NCI-H2107 treated with DMSO at 0.1 percent for 48 hours (cell line): ENCODE measurements around the gene GABRA5.

Experiments
- DNase-seq: peaks from one replicate; lab custom pipeline; 2025; ENCODE audit not compliant: unreplicated experiment; lab: John Stamatoyannopoulos, UW

Gene GABRA5

DNA sequence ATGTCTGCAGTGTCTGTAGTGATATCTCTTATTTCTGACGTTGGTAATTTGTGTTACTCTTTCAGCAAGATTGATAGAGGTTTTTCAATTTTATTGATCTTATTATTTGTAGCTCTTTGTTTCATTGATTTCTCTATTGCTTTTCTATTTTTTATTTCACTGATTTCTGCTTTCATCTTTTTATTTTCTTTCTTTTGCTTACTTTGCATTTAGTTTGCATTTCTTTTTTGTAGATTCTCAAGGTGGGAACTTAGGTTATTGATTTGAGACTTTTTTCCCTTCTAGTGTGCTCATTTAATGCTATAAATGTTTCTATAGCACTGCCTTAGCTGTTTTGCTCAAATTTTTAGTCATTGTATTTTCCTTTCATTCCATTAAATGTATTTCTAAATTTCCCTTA lies 54.6 kb downstream of the GABRA5 start:
- no peak for DNase-seq

DNA sequence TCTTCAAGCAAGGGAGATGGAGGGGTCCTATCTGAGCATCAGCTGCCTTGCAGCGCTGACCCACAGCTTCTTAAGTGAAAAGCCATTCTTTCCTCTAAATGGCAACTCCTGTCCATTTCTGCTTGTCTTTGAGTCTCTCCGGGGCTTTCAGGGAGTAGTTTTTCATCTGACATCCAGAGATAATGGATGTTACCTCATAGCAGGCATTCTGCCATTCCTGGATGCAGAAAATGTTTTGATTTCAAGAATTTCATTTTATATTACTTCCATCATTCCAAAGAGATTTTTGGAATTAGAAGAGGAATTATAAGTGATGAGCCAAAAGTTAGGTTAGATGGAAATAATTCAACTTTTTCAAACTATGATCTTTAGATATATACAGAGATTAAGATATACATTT lies 59.2 kb downstream of the GABRA5 start:
- DNase-seq, result no peak

DNA sequence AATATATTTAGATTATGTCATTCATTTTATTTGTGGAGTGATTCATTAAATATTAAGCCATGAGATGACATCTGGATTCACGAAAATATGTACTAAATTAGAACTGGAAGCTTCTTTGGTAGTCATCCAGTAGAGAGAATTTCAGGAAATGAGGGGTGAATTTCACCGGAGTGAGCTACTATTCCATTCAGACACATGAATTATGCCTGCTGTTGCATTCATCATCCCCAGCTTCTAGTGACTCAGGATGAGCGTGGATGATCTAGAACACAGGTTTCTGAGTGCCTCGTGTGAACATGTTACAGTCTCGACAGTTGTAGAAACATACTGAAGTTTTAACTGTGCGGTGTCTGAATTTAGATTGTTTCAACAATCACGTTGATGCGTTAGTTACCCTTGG lies 61.2 kb downstream of the GABRA5 start:
- no peak for DNase-seq

DNA sequence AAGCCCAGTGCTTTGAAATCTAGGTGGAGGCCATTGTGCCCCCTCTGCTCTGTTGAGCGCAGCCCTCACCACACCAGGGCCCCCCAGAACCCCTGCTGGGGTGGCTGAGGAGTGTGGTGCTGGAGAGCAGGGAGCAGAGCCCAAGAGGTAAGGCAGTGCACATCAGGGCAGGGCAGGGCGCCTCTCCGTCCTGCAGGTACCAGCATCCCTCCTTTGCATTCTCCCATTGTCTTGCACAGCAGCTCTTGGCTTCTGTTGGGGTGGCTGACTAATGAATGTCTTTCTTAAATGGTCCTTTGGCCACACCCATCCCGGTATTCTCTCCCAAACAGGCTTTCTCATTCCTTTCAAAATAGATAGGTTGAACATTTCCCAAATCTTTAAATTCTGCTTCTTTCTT lies 62.7 kb downstream of the GABRA5 start:
- DNase-seq, result no peak

DNA sequence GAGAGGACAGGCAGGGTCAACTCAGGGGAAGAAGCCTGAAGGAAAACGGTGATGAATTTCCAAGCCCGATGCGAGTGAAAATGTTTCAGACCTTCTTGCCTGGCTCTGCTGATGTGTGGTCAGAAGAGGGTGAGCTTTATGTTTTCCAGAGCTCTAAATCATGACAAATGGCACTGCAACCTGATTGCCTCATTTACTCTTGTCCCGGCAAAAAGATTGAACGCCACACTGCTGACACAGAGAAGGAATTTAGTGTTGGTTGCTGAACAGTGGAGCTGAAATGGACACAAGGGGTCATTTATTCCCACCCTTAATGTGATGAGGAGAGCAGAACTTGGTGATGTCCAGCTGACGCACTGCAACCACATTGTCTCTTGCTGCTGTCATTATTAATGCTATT lies 68.0 kb downstream of the GABRA5 start:
- DNase-seq, result no peak

DNA sequence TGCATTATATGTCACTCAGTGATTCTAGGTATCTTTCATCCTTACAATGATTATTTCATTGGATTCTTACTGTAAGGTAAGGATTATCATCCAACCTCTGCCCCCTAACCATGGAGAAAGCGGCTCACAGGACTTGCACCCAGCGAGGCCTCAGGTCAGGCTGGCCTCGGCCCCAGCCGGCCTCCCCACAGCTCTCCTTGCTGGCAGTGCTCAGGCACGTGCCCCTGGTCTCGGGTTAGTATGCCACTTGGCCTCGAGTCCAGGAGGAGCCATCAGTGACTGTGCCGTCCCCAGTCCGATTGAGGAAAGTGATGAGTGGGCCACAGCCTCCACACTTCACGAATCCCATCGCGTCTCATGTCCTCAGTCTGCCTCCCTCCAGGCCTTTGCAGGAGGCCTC lies 68.5 kb downstream of the GABRA5 start:
- DNase-seq, result no peak

DNA sequence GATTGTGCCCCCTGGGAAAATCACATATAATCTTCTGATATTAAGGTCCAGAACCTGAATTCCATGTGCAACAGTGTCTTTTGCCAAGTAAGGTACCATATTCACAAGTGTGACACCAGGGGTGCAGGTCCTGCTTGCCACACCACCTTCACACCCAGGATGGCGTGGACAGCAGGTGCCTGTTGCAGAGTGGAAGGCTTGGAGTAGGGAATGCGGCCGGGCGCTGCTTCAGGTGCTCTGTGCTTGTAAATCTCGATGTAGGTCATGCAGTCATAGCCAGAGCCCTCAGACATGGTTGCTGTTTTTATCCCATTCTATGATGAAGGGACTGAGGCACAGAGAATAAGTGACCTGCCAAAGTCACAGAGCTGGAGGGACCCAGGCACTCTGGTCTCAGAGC lies 69.6 kb downstream of the GABRA5 start:
- no peak for DNase-seq

DNA sequence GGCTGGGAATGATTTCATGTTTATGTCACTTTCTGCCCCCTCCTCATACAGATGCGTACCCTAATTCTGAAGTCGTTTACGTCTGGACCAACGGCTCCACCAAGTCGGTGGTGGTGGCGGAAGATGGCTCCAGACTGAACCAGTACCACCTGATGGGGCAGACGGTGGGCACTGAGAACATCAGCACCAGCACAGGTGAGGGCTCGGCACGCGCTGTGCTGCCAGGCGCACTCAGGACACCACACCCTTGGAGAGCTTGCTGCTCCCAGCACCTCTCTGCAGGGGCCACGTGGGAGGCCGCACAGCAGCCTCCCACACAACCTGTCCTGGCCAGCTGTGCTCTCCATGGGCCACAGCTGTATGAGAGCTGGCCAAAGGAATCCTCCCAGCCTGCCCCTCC lies 70.3 kb downstream of the GABRA5 start:
- no peak for DNase-seq

DNA sequence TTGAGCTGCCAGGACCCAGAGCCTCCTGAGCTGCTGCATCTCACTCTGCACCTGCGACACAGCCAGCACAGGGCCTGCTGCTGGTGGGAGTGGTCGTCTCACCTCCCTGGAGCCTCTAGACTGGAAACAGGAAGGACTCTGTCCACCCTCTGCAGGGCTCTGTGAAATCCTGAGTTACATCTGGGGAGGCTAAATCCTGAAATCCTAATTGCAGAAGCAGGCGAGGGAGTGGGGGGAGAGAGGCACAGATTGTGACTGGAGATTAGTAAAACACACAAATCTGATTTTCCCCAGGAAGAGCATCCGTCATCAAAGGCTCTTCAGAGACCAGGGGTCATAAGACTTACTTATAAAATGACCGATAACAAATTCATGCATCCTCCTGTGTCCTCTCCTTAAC lies 72.5 kb downstream of the GABRA5 start:
- no peak for DNase-seq

DNA sequence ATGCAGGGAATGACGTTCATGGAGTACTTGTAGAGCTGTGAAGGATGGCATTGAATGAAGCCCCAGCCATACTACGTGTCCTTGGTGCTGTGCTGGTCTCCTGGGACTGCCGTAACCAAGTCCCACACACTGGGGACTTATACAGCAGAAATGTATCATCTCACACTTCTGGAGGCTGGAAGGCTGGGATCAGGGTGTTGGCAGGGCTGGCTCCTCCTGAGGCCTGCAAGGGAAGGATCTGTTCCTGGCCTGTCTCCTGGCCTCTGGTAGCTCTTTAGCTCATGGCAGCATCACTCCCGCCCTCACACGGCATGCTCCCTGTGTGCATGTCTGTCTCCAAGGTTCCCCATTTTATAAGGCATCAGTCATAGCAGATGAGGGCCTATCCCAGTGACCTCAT lies 74.6 kb downstream of the GABRA5 start:
- DNase-seq, result no peak

DNA sequence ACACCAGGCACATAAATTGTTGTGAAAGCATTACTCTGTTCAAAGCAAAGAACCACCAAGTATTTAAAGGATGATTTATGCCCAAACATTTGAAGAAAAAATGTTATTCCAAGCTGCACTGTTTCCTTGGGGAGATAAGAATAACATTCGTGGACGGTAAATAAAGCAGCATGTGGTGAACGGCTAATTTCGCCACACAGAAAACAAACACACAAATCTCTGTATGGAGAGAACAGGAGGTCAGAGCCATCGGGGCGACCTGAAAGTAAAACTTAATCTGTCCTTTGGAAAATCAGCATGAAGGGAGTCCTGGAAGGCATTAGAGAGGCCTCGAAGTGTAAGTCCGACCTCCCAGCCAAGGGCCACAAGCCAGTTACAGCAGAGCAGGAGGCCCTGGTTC lies 77.0 kb downstream of the GABRA5 start:
- no peak for DNase-seq

DNA sequence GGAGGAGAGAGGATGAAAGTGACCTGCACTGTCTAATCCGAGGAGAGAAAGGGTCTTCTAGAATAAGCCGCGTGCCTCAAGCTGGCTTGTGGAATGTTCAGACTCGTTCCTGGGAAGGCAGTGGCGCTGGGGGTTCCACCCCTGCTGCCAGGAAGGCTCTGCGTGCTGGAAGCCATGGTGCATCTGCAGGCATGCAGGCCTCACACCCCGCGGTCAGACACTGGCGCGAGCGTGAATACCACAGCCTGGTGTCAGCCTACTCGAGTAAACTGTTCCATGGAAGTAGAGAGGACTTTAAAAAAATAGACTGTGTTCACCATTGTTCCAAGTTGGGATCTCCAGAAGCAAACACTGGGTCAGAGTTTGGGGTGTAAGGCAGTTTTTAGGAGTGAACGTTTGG lies 78.2 kb downstream of the GABRA5 start:
- no peak for DNase-seq

DNA sequence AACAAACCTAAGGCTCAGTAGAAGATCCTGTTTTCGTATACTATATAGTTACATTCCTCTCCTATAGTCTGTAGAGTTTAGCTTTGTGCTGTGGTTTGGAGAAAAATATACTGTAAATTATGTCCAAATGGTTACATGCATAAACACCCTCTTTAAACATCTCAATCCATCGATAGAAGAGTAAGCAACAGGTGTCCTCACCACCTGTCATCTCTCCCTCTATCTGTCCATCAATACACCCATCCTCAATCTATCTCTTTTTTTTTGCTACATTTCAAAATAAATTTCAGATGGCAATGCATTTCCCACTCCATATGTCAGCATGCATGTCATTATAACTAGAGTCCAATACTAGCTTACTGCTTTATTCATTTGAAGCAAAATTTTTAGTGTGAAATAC lies 83.1 kb downstream of the GABRA5 start:
- DNase-seq, result no peak

DNA sequence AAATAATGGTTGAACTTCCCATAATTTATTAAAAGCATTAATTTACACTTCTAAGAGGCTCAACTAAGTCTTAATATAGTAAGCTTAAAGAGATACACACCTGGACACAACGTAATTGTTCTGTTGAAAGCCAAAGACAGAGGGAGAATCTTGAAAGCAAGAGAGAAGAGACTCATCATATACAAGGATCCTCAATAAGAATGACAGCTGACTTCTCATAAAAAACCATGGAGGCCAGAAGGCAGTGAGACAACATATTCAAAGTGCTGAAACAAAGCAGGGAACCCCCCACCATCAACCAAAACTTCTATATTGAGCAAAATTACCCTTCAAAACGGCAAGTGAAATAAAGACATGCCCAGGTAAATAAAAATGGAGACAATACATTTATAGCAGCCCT lies 87.5 kb downstream of the GABRA5 start:
- DNase-seq, result no peak

DNA sequence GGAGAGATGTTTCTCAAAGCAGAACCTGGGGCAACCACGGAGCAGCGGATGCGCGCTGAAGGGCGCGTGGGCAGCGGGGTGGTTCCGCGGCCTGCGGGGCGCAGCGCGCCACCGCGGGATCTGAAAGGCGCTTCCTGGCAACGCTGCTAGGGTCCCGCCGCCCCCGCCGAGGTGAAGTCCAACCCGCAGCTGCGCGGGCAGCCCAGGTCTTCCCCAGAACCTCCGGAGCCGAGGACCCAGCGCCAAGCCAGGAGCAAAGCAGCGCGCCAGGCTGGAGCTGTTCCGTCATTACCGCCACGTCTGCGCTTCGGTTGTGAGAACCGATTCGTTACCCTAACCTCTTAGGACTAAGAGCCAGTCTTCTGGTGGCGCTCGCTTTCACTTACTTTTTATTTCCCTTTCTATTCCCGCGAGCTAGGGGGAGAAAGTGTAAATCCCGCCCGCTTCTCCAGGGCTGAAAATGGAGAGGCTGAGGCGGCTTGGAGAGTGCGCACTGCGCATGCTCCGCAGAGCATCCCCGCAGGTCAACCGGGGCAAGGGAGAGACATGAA lies 100.9 kb downstream of the GABRA5 start:
- DNase-seq, result no peak

DNA sequence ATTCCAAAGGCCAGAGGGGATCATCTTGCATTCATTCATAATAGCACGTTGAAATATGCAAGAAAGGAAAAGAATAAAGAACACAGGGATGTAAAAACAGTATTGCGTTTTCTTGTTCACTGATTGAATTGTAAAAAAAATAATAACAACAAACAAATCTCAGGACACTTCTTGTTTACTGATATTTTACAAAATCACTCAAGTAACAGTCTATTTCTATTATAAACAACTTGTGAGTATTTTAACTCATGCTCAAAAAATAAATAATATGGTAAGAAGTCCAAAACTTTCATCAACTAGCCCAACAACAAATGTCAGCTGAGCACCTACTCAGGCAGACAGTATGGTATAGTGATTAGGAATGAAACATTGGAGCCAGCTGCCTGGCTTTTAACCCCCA lies 101.9 kb downstream of the GABRA5 start:
- DNase-seq, result no peak

DNA sequence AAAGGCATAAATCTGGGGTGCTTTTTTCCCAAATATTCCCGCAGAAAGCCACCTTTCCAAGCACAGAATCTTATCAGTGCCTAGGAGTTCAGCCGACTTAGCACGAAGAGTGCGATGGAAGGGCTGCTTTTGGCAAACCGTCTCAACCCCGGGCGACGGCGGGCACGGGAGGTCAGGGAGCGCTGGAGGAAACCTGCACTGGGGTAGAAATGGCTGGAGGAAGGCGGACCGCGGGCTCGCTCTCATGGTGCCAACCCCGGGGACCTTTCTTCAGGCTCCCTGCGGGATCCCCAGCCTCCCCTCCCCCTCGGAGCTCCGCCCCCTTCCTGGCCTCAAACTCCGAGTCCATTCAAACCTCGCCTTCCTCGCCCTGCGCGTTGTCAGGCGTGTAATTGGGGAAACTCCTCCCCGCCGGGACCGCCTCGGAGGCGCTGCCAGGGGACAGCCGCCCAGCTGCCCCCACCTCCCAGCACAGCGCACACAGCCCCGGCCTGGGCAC lies 103.9 kb downstream of the GABRA5 start, which contains the start of gene GABRG3:
GABRG3 (plus strand) TSS at position 470 of the 499 bp plus-strand sequence.
- no peak for DNase-seq

DNA sequence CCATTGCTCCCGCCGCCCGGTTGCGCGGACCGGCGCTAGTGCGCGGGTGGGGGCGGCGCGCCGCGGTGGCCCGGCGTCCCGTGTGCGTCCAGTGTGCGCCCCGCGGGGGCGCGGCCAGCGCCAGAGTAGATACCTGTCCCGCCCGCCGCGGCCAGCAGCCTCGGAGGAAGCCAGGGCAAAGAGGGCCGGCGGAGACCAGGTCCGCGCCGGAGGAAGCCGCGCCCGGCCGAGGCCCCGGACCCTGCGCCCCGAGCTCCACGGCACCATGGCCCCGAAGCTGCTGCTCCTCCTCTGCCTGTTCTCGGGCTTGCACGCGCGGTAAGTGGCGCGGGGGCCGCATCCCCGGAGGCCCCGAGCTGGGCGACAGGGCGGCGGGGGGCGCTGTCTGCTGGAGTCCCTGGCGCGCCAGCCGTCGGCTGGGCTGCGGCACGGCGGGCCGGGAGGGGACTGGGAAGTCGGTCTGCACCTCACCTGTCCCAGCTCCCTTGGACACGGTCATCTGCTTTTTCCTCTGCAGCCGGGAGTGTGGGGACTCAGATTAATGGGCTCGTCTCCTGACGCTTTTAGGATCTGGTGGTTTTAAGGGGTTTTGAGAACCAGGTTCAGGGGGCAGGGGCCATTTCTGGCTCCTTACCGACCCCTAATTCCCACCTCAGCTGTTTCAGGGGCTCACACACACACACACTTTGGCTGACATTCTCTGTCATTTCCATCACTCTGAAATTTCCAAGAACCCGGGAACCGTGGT lies 104.6 kb downstream of the GABRA5 start:
- no peak for DNase-seq

DNA sequence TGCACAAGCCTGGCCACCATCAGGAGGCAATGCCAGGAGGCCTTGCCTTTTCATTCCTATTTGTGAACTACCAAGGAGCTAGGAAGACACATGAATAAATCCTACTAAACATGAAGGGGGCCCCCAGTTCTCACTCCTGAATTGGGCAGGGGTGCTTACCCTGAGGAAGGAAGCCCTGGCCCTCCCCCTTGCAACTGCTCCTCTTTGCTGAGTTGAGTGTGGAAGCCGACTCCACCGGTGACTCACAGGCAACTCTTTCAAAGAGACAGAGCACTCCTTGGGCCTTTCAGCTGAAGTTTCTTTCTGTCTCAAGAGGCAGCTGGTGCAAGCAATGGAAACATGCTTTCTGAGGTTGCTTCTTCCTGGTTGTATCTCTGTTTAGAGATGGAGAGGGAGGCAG lies 105.8 kb downstream of the GABRA5 start:
- no peak for DNase-seq

DNA sequence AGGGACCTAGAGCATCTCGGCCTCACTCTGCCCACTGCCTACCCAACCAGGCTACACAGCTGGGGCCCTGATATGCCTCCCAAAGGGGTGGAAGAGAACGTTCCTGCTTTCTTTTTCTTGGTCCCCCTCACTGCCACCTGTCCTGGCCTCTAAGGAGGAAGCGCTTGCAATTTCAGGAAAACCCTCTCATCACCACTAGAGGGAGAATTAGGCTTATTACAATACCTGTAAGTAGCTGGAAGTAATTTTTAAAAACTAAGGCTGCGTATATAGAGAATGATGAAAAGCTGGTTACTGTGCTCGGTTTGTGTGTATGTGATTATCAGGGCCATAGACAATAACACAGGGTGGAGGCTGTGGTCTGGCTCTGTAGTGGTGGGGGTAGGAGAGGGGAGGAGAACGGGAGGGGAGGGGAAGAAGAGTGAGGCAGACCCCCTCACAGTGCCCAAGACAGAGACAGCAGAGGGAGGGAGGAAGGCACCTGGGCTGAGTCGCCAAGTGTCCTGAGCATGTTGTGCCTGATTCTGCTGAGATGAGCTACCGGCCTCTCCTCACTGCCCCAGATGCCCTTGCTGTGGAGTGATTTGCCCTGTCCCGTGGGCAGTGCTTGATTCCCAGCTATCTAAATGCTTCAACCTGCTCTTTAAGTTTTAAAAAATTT lies 107.4 kb downstream of the GABRA5 start:
- DNase-seq, result no peak

DNA sequence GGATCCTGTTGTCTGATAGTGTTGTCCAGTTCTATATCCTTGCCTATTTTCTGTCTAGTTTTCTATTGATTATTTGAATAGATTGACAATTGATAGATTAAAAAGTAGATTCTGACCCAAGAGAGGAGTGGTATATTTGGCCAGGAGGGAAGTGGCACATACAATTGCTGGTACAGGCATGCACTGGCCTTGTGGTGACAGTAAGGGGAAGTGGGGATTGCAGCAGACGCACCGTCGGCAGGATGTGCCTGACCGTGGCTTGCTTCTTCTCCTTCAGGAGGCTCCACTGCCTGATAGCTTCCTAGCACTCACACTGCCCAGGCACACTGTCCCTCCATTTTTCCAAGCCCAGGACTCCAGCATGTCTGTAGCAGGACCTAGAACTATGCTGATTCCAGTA lies 114.6 kb downstream of the GABRA5 start:
- DNase-seq, result no peak

DNA sequence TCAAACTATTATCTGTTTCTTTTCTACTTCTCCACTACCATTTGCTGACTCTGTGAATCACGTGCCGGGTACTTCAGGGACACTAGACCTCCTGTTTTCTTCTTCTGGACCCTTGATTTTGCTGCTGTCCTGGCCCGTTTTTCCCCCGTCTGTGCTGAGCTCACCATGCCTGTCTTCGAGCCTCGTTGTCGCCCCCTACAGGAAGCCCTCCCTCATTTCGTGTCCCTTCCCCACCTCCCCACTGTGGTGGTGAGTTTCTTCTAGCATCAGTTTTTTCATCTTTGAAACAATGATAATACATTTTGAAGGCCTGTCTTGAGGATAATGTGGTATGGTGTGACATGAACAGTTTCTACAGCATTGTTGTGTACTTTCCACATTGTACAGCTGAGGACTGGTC lies 117.0 kb downstream of the GABRA5 start:
- no peak for DNase-seq
